GM18520 (cell line): ENCODE data around the gene HOXB1.
A peak's percentile ranks its signal among the peaks of the same experiment; 100 is the strongest.
"Not testable (repeated sequence)": the region's sequence is repeated elsewhere in the genome, so short reads cannot be mapped to it uniquely, and the experiment has no call there.

Experiments used
- ATAC-seq: cut with Tn5 transposase; IDR thresholded peaks from one replicate; pipeline ENCODE4 v1.9.1; 2021; ENCODE audit not compliant: unreplicated experiment

HOXB1 gene

GRCh38 chr17:48544349-48545021 is 13.7 kb upstream of the HOXB1 start:
- no peak for ATAC-seq

- no peak for ATAC-seq
Measured at GRCh38 chr17:48543854-48544348, 13.1 kb upstream of the HOXB1 start.

GRCh38 chr17:48543107-48543853 is 12.5 kb upstream of the HOXB1 start:
- ATAC-seq = peak; percentile 36

GRCh38 chr17:48542698-48543106 is 11.9 kb upstream of the HOXB1 start:
- no peak for ATAC-seq

GRCh38 chr17:48542114-48542656 is 11.4 kb upstream of the HOXB1 start:
- ATAC-seq = no peak

DNA sequence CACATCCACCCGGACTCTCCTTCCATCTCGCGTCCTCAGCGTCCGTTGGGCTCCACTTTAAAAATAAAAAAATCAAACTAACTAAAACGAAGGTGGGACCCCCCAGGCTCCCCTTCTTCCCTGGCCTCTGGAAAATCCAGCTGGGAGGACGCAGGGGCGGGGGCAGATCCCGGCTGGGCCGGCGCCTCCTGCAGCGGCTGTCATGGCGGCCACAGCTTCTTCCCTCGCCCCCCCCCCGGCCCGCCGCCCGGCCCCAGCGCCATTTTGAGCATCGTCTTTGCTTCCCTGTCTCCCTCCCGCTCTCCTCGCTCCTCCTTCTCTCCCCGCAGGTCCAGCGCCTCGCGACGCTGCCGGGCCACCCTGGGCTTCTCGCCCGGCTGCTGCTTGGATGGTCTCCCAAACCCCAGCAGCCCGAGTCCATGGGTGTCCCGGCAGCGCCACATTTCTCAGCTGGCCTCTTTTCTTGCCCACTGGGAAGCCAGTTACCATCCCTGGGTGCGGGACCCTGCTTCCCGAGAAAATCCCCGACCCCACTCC is 10.8 kb upstream of the HOXB1 start:
- no peak for ATAC-seq

DNA sequence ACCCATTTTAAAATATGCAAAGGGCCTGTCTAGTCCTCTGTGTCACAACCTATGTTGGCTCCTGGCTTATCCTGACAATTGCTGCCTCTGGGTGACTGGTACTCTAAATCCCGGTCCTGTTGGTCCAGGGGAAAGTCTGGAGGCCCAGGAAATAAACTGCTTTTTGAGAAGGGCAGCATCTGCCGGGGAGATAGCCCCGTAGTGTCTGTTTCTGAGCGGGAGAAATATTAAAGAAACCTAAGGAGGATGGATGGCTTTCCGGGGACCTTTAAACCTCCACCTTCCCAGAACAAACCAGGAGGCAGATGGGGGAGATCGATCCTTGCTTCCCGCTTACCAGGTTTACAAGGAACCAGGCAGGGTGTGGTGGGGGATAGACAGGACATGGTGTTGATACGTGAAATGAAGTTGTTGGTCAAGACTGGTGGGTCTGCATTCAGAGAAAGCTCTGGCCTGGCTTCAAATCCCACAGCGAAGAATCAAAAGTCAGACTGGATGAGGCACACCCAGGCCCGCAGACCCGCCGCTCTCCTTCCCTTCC is 10.3 kb upstream of the HOXB1 start:
- ATAC-seq = no peak

DNA sequence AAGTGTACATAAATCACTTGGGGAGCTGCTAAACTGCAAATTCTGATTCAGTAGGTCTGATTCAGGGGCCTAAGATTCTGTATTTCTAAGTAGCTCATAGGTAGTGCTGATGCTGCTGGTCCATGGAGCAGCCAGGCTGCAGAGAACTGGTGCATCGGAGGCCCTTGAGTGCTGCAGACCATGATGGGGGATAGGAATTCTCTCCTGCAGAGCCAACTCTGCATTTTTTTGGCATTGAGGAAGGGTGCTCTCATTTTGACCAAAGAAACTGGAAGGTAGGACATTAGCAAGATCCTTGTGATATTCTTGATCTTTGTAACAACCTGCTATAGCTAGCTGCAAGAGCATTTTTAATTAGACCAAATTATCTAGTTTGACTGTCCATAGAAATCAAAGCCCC is 9.4 kb upstream of the HOXB1 start:
- ATAC-seq = no peak

GRCh38 chr17:48539177-48539576 is 8.4 kb upstream of the HOXB1 start:
- ATAC-seq = no peak

- no peak for ATAC-seq
Measured at GRCh38 chr17:48537316-48537715, 6.5 kb upstream of the HOXB1 start.

DNA sequence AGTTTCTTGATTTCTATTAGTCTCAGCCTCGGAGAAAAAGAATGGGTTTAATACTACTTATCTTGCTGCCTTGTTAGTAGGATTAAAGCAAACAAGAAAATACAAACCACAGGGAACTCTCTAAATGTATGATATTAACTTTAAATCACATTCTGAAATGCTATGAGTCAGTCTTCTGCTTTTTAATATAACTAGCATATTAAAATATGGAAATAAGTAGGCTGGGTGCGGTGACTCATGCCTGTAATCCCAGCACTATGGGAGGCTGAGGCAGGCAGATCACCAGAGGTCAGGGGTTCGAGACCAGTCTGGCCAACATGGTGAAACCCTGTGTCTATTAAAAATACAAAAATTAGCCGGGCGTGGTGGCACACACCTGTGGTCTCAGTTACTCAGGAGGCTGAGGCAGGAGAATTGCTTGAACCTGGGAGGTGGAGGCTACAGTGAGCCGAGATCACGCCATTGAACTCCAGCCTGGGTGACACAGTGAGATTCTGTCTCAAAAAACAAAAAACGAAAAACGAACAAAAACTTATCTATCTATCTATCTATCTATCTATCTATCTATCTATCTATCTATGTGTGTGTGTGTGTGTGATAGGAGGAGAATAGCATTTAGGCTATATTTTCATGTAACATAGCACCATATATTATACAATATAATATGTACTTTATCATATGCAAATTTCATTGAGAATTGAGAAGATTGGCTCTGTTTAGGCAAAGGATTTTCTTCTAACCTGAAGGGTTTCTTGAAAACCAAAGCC is 5.2 kb upstream of the HOXB1 start:
- not testable (repeated sequence) for ATAC-seq

- ATAC-seq = no peak
Measured at GRCh38 chr17:48532261-48532660, 1.4 kb upstream of the HOXB1 start.

DNA sequence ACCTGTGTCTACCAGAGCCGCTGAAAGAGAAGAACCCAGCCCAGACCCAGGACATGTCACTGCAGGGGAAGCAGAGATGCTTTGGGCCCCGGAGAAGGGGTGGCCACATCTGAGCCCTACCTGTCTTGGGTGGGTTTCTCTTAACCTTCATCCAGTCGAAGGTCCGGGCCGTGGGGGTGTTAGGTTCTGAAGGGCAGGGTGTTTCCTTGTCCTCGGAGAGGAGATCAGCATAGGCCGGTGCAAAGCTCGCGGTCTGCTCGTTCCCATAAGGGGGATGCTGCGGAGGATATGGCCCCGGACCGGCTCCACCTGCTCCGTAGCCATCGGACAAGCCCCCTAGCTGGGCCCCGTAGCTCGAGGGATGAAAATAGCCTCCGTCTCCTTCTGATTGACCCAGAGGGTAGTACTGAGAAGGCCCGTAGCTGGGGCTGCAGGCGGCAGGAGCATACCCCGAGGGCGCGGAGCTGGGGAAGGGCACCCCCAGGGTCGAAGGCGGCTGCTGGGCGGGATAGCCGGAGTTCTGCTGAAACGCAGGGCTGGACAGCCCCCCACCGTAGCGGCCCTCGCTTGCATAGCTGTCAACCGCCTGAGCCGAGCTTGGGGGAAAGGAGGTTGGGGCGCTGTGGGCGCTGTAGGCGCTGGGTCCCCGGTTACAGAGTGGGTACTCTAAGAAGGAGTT is 464 bp downstream of the HOXB1 start:
- ATAC-seq = no peak

DNA sequence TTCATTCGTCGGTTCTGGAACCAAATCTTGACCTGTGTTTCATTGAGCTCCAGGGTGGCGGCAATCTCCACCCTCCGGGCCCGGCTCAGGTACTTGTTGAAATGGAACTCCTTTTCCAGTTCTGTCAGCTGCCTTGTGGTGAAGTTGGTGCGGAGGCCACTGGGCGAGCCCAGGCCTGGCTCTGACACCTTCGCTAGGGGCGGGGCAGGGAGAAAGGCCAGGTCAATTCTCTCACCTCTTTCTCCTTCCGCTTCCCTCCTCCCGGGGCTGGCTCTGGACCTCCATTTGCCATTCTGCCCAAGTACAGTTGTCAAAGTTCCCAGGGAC is 1.2 kb downstream of the HOXB1 start:
- no peak for ATAC-seq

DNA sequence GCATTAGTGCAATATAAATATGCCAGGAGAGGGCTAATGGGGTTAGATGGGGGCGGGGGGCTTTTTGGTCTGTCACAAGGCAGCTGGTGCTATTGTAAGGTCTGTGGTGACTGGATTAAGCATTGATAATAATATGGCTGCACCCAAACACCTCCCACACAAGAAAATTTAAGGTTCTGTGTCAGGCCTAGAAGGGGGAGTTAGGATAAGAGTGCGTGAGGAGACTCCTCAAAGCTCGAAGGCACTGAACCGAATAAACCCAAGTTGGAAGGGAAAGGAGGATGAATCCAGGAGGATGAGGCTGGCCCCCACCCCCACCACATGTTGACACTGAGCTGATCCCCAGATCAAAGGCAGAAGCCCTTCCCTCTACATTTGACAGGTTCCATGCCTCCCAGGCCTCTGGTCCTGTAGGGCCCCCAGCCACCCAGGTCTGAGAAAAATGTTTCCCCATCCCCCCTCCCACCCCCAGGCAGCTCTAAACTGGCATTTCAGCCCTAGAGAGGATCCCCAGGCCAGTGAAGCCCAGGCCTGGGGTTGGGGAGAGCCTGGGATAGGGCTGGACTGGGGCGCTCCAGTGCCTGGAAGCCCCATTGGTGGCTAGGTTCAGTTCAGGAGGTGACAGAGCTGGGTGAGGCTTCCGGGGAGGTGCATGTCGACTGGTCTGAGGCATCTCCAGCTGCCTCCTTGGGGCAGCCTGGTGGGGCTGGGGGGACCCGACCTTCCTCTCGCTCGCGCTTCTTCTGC is 1.7 kb downstream of the HOXB1 start:
- no peak for ATAC-seq

DNA sequence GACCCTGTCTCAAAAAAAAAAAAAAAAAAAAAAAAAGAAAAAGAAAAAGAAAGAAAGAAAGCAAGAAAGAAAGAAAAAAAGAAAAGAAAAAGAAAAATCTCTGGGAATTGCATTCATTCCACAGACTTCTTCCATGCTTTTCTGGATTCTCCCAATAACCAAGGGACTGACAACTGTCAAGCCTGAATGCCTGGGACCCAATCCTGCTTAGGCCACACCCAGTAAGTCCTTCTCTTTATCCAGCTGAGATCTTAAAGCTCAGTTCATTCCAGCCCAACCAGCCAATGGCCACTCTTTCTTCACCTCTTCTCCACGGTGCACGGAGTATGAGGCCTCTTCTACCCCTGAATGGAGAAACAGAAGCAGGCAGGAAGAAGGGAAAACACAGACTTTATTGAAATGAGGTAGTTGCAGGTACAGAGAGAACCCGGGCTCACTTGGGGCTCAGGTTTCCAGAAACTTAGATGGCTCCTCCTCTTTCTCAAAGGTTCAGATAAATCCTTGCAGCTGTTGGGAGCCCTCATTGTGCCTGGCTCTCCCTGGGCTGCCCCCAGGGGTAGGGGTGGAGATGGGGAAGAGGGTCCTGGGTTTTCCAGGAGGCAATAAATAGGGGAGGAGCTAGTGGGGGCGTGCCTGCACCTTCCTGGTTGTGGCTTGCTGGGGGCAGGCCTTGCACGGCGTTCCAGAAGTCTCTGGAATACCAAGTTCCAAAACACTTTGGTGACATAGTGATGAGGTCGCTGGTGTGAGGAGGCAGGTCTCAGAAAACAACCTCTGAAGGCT is 2.5 kb downstream of the HOXB1 start:
- ATAC-seq = no peak

DNA sequence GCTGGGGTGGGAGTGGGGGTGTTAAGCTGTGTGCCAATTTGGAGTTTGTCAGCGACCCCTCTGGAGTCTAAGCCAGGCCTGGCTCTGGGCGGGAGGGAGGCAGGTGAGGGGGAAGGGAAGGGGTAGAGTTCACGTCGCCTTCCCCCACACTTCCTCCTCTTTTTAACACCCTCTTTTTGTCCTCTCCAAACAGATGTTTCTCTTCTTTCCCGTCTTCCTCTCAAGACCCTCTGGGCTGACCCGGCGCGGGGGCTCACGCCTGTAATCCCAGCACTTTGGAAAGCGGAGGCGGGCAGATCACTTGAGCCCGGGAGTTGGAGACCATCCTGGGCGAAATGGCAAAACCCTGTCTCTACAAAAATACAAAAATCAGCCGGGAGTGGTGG is 3.3 kb downstream of the HOXB1 start:
- ATAC-seq = no peak

DNA sequence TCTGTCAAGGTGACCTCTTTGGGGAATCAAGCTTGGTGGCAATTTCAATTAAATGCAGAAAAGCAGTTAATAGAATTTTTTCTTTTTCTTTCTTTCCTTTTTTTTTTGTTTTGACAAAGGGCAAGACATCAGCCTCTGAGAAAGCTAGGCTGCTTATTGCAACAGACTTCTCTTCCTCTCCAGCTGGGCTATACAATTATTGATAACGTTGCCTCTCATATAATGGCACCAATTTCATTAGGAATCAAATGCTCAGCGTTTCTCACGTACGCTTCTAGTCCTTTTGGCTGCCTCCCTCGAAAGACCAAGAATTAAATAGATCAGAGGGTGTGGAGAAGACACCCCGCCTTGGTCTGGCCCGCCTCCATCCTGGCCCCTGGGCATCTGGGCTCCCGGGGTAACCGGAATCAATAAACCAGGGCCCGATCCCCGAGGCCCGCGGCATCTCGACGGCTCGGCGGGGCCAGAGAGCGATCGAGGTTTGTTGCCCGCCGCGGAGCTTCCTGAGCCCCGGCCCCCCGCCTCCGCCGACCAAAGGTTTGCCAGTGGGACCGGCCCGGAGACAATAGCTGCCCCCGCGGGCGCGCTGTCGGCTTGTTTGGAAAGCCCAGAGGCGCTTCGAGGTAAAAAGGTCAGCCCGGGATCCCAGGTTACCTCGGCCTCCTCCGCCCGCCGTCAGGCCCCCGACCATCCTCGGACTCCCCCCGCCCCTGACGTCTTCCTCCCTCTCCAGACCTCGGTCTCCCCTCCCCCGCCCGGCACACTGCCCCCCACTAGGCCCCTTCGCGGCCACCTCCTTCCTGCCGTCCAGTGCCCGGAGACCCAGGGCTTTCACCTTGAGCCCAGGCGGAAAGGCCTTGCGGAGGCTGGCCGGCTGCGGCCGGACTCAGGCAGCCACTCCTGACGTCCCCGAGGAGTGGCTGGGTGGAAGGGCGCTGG is 3.9 kb downstream of the HOXB1 start:
- ATAC-seq = no peak
